IMR-90 (cell line): ENCODE data around the gene IREB2.

Experiments
- CTCF ChIP-seq: conservative IDR thresholded peaks from 2 replicates; pipeline ENCODE4 v1.5.1; 2012; ENCODE audit warnings: mild to moderate bottlenecking, low read depth, low read length, improper control_type of control experiment
- ELK1 ChIP-seq: fragments of 150-350 bp; IDR thresholded peaks from 2 replicates; pipeline ENCODE4 v1.6.1; 2016; ENCODE audit warnings: low read depth, mild to moderate bottlenecking, low read length, moderate library complexity, borderline replicate concordance
- MAZ ChIP-seq: IDR thresholded peaks from 2 replicates; pipeline ENCODE4 v1.6.1; 2012; ENCODE audit warnings: low read depth, mild to moderate bottlenecking, low read length, improper control_type of control experiment, moderate library complexity, borderline replicate concordance
- POLR2A ChIP-seq: IDR thresholded peaks from 2 replicates; pipeline ENCODE4 v1.6.1; 2012; ENCODE audit warnings: mild to moderate bottlenecking, low read depth, low read length
- RAD21 ChIP-seq: IDR thresholded peaks from 2 replicates; pipeline ENCODE4 v1.6.1; 2012; ENCODE audit warnings: low read length, improper control_type of control experiment
- RCOR1 ChIP-seq: IDR thresholded peaks from 2 replicates; pipeline ENCODE4 v1.6.1; 2012; ENCODE audit warnings: mild to moderate bottlenecking, low read length, improper control_type of control experiment; ENCODE audit not compliant: insufficient replicate concordance

GRCh38 chr15:78417754-78418630, 20.0 kb upstream of the IREB2 start:
- TF ChIP-seq CTCF (no peak), POLR2A (no peak), ELK1 (no peak), RCOR1 (no peak), RAD21 (no peak), MAZ (no peak)
